GM04504 (cell line): Measurements from ENCODE around the gene LRCH4.
"Not testable (repeated sequence)": the region's sequence is repeated elsewhere in the genome, so short reads cannot be mapped to it uniquely, and the experiment has no call there.

Experiments used
- DNase-seq: peaks from one replicate; pipeline ENCODE4 v3.0.0-alpha.2; 2012; ENCODE audit warnings: low read depth

LRCH4 gene

DNA sequence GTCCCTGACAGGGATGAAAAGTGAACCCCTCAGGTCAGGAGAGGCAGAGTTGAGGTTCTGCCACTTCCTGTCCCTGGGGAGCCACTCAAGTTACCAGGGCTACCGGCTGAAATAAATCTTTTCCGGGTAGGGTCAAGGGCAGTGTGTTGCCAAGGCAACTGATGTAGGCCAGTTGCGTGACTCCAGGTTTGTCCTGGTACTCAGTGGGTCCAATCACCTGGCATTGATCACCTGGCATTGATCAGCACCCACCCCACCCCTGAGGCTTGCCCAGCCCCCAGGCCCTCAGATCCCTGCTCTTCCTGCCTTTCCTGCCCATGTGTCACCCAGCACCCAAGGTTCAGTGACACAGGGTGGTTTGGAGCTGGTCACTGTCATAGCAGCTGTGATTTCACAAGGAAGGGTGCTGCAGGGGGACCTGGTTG lies 18.2 kb downstream of the LRCH4 start:
- no peak for DNase-seq

DNA sequence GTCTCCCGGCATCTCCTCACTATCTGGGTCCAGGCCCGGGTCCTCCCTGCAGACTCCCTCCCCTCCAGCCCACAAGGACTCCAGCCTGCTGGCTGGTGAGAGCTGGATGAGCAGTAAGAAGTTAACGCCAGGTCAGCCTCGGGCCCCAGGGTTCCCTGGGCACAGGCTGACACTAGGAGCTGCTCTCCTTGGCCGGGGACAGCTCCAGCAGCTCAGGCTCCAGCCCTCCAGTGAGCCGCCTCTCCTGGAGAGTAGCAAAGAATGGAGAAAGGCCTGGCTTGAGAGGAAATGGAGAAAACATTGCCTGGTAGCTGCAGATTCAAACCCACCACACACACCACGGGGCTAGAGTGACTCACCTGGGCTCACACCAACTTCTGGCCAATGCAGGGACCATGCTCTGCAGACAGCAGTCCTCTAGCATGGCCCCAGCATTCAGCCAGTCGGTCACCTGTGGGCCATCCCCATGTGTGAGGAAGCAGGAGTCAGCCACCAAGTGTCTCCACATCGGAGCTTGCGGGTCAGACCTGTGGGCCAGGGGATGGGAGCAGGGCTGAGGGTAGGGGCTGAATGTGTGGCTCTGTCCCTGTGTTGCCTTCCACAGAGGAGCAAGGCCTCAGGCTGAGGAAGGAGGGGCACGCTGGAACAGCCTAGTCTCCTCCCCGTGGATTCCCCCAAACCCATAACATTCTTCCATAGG lies 18.7 kb downstream of the LRCH4 start:
- no peak for DNase-seq

DNA sequence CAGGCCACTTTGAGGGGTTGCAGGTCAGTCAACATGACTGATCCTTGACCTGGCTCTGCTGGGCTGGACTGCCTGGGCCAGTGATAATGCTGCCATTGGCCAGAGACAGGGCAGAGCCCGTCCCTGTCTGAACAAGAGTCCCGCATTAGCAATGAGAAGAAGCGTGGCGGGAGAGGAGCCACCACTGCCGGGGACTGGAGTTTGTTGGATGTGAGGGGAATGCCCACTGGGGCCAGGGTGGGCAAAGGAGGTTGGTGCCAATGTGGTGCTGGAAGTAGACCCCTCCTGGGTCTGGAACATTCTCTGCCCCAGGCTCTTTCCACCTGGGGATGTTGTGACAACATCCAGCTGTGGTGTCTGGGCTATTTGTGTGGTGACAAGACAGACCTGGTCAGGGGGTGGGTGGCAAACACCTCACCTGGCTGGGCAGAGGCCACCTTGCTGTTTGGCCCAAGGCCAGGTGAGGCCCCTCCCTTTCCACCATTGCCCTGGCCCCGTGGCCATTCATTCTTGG lies 19.9 kb downstream of the LRCH4 start:
- no peak for DNase-seq

DNA sequence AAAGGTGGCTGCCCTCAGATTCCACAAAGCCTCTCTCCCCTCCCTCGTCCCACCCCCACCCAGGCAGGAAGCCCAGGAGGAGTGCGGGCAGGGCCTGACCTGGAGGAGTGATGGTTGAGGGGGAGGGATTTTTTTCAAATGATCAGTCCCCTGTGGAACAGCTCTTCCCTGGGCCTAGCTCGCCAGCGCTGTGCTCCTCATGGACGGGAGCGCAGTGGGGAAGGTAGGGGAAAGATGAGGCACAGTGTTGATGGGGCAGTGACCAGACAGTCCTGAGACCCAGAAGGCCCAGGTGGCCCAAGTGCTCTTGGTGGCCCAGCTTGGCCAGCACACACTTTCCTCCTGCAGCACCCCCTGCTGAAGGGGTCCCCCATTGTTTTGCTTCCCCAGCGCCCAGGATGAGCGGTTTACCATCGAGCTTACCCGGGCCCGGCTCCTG lies 20.8 kb downstream of the LRCH4 start:
- DNase-seq, result no peak

DNA sequence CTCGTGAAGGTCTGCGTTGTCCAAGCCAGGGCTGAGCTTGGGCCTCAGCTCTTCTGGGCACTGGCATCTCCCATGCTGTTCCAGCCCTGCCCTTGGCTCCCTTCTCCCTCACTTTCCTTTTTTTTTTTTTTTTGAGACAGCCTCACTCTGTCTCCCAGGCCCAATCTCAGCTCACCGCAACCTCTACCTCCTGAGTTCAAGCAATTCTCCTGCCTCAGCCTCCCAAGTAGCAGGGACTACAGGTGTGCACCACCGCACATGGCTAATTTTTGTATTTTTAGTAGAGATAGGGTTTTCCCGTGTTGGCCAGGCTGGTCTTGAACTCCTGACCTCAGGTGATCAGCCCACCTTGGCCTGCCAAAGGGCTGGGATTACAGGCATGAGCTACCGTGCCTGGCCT lies 21.5 kb downstream of the LRCH4 start:
- DNase-seq, result not testable (repeated sequence)

DNA sequence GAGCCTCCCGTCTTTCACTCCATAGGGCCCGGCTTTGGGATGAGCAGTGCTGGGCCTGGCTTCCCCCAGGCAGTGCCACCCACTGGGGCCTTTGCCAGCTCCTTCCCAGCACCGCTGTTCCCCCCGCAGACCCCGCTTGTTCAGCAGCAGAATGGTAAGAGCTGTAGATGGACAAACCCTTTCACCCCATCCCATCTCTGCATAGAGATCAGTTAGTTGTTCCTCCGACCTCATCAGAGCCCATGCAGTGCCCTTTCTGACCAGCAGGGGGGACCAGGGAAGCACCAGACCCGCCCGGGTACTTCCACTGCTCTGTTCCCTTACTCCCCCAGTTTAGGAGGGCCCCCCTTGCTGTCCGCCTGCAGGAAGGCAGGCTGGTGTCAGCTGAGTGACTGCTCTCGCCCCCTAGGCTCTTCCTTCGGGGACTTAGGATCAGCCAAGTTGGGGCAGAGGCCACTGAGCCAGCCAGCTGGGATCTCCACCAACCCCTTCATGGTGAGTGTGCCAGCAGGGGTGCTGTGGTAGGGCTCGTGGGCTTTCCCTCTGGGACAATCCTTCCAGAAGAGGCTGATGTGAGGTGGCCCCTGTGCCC lies 22.0 kb downstream of the LRCH4 start:
- DNase-seq, result no peak

DNA sequence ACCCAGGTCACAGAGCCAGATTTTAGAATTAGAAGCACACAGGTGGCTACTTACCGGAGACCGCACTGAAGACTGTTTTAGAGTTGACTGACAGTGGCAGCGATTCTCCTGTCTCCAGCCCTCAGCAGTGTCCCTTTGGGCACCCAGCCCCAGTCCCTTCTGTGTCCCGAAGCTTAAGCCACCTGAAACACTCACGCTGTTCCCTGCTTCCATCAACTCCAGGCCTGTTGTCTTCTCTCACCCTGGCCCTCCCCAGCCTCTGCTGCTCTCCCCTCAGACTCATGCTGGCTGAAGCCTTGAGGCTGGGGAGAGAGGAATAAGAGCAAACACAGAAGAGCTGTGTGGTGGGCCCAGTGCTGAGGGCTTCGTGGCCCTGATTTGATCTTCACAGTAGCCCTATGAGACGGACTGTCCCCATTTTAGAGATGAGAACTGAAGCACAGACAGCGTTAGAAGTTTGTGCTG lies 22.8 kb downstream of the LRCH4 start:
- no peak for DNase-seq

DNA sequence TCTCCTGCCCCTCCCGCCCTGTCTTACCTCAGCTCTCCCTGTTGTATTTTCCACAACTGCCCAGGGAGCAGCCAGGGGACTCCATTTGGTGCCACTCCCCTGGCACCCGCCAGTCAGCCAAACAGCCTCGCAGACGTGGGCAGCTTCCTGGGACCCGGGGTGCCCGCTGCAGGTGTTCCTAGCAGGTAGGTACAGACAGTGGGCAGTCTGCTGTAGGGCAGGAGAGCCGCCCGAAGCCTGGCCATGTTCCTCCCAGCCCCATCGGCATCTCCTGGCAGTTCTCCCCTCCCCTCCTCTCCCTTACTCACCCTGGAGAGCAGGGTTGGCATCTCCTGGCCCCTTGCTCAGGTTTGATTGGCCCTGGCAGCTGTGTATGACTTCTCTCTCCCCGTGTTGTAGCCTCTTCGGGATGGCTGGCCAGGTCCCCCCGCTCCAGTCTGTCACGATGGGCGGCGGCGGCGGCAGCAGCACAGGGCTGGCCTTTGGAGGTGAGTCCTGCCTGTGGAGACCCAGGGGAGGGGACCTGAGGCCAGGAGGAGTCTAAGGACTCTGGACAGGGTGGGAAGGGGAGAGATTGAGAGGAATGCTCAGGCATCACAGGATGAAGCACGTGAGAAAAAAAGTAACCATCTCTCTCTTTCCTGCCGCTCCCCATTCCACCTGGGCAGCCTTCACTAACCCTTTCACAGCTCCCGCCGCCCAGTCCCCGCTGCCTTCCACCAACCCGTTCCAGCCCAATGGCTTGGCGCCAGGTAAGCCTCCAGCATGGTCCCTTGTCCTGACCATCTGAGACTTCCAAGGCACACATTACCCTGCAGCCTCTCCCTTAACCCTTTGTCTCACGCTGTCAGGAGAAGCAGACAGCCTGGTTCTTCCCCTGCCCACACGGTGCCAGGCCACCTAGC lies 23.5 kb downstream of the LRCH4 start:
- DNase-seq, result no peak

DNA sequence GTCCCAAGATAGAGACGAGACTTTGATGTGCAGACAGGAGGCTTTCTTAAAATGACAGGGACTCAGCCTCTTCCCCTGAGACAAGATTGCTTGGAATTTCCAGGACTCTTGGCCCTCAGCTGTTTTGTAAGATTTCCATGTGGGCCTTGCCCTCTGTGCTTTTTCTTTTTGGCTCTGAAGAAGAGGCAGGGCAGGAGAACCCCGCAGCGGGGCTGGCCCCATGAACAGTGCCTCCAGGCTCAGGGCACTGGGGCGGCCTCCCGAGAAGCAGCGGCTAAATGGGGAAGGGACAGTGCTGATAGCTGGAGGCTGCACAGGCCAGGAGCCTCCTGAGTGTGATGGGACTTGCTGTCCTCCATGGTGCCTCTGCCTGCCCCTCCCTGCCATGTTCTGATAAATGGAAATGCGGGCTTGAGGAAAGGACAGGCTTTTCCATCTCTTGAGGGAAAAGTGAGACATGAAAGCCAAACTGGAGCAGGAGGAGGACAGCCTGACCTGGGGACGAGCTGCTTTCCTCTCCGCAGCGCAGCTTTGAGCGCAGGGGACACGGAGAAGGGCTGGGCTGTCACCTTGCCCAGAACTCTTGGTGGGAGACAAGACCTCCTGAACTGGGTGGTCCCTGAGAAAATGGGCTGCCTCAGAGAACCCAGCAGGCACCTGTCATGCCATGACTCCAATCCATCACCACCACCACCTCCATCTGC lies 24.3 kb downstream of the LRCH4 start:
- no peak for DNase-seq

DNA sequence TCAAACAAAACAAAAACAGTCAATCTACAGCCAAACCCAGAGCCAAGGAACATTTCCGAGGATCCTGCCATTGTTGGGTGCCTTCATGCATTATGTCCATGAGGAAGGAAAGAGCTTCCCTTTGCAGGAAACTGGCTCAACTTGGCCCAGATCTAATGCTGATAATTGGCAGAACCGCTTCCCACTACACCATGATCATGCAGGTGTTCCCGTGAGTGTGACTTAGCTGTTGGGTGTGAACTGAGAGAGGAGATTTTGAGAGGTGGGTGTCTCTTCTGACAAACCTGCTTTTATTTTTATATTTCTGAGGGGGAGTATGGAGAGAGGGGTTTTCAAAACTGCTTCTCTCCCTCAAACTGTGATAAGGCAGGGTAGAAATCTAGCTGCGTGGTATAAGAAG lies 26.8 kb downstream of the LRCH4 start:
- DNase-seq, result no peak

DNA sequence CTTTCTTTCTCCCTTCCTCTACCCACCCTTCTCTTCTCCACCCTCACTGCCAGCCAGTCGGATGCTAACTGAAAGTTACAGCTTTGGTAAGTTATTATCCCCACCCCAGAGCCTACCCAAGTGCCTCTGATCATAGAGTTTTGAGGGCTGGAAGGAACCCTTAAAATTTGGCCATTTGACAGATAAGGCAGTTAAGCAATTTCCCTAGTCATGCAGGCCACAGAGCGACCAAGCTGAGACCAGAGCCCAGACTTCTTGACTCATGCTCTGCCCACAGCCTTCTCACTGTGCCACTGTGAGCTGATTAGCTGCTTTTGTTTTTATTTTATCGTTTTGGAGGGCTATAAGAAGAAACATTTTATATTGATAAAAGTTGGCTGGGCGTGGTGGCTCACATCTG lies 29.4 kb downstream of the LRCH4 start:
- peak; percentile 48 for DNase-seq

DNA sequence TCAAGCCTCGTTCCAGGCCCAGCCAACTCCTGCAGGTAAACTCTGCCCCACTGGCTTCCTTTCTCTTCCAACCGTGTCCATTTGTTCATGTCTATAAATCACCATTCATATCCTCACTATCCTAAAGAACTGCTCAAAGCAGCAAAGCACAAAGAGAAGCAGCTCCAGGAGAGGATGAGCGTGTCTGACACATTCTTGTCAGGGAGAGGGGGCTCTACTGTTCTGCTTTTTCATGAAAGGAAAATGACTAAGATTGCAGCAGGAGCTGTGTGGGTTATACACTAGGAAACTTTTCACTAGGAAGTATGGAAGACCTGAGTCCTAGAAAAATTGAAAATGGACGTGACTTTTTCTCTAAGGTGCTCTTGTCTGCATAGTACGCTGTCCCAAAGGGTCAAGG lies 30.2 kb downstream of the LRCH4 start:
- DNase-seq, result no peak

DNA sequence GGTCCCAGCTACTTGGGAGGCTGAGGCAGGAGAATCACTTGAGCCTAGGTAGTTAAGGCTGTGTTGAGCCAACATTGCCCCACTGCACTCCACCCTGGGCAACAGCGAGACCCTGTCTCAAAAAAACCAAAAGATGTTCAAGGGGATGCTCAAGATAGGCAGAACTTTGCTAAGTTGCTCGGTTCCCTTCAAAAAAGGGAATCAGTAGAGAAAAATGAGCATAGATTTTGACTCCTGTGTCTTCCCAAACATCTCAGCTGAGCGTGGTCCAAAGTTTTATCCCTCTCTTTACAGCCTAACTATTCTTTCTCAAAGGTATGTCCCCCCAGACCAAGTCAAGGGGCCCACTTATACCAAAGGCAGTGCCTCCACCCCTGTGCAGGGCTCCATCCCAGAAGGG lies 32.9 kb downstream of the LRCH4 start:
- no peak for DNase-seq

DNA sequence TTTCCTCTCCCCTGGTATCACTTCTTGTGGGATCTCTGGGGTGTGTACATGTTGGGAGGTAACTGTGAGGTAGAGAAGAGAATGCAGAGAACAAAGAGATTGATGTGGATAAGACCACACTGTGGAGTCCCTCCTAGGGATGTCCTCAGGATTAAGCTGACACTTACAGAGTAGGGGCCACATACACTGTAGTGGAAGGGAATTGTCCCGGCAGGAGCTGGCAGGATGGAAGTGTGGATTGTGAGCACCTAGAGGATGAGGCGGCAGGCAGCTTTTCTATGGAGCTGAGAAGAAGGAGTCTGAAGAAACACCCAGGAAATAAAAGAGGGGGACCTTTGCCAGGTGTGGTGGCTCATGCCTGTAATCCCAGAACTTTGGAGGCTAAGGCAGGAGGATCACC lies 33.4 kb downstream of the LRCH4 start:
- no peak for DNase-seq

DNA sequence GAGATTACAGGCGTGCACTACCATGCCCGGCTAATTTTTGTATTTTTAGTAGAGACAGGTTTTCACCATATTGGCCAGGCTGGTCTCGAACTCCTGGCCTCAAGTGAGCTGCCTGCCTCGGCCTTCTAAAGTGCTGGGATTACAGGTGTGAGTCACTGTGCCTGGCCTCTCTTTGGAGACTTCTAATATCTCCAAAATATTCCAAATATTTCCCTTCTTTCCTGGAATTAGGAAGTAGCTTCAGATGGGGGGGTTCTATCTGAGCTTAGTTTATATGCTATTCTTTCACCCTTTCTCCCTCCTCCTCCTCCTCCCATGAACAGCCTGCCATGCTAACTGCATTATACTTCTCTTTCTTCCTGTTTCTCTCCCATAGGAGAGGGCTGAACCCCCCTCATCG lies 37.5 kb downstream of the LRCH4 start:
- not testable (repeated sequence) for DNase-seq

DNA sequence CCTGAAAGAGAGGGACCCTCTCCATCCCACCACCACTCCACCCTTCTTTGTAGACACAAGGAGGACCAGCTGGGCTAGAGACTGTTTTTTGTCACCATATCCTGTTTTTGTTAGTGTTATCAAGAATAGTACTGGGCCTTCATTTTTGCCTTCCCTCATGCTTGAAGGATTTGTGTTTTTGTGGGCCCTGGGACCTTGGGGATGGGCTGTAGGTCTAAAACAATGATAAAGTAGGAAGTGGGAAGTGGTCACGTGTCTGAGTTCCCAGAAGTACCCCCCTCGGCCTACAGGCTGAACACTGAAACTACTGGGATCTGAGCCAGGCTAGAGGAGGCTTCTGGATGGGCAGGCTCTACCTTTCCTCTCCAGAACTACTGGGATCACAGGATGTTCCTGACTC lies 38.1 kb downstream of the LRCH4 start:
- no peak for DNase-seq

DNA sequence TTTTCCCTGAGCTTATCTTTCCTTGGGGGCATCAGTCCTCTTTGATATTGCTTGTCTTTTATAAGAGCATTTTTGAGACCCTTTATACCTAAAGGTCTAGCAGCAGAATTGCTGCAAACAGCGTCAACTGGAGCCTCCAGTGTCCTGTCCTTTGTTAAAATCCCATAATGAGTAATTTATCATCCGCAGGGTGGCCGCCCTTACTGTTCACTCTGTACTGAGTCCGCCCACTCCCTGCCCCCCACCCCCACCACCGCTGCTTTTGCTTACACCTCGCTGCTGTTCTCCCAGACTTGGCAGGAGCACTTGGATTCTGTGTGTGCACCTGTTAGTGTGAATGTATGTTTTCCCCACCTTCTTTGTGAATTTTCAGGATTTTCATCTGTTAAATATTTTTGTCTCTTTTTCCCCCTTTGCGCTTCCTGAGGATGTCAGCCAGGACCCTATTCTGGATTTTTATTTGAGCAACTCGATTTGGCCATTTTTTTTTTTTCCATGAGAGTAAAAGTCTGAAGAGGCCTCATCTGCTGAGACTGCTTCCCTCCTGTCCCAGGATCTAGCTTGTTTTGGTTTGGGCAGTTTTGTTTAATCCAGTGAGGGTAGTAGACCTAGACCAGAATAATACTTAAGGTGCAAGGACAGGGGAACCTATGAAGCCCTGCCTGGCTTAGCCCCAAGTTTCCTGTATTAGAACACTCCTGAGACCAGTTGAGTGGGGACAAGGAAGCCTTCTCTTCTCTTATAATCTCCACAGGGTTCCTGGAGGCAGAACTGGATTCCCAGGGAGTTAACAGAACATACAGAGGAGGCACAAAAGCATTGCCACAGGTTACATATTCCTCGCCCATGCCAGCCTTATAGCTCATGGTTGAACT lies 38.8 kb downstream of the LRCH4 start:
- no peak for DNase-seq

DNA sequence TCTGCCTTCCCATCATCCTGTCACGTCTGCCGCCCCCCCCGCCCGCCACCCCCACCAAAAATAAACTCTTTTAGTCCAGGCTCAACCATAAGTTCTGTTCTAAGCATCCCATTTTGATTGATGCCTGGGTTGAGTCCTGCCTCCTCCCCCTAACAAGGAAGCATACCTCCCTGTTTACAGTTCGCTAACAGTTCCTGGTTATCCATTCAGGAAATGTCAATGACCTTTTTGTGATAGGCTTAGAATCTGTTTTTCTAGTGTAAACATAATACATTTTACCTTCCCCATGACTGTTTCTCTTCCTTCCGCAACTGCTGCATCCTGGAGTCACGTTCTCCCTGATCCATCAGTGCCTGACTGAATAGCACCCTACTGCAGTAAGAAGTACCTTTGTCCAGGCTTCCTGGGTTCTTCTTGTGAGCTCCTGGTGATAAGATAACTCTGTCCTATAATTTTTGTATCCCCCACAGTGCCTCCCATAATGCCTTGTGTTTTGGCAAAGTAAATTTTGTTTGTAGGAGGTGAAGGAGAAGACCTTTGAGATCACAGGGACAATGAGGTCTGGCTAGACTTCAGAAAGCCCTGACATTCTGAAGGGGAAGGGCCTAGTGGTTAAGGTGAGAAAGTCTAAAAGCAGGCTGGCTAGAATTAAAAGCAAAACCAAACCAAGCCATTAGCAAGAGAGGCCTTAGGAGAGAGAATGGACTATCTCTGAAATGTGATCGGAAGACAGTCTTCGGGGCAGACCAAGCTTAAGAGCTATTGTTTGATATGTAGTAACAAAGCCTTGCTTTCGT lies 39.6 kb downstream of the LRCH4 start:
- no peak for DNase-seq

DNA sequence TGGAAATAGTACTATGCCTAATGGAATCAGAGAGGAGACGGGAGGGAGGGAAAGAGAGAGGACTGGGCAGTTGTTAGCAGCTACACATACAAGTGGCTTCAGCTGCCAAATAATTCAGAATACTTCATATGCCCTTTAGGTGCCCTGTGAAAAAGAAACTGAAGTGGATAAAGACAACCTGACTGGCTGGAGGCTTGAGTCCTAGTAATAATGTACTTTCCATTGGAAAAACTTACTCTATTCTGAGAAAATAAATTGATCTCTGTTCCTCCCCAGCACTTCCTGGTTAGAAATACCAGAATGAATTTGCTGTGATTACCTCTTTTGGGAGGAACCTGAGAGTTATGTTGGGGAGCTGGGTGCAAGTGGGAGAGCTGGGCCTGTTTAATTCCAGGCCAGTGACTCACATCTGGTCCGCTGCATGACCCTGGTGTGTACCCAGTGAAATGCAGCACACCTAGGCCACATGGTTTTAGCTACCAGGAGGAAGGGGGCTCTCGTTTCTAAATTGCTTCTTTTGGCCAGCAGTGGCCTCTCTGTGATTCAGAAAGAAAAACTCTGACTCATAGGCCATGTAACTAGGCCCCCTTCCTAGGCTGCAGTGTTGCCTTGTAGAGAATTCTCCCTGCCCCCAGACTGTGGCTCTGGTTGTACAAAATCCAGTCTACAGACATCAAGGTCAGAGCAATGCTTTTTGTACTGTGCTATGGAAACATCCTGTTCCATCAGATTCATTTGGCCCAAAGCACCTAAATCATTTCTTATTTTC lies 40.4 kb downstream of the LRCH4 start:
- DNase-seq, result peak; percentile 44
